GM12878 (cell line): ENCODE data around the gene DRAXIN. TPM values are rescaled to one million over a fixed set of nuclear protein-coding genes. Genes with fewer than 3 reads are reported as not detected.

Experiments used
- ATAC-seq: fragments of 200-7000 bp; cut with Tn5 transposase; 3 replicates; pipeline ENCODE4 v1.9.1; 2020; ENCODE audit warnings: mild to moderate bottlenecking, moderate library complexity
- BruUV-seq: library from RNA; stranded (reverse); fragments of 400-500 nt; replicated peaks from 2 replicates; lab custom pipeline; 2021; lab: Mats Ljungman, UMichigan
- CTCF ChIA-PET: fragments of 300-600 bp; sonication (Branson Sonifier 250); formaldehyde crosslinking; extraction: SDS; loops from one replicate; lab custom pipeline; 2021; ENCODE audit warnings: inconsistent platforms; lab: Yijun Ruan, JAX
- POLR2A ChIA-PET: fragments of 350-600 bp; formaldehyde crosslinking; extraction: SDS; loops from one replicate; lab custom pipeline; 2021; ENCODE audit warnings: inconsistent platforms; lab: Charles Lee
- RAD21 ChIA-PET: fragments of 300-600 bp; sonication (Branson Sonifier 250); formaldehyde crosslinking; loops from one replicate; lab custom pipeline; 2023; ENCODE audit warnings: antibody characterized with exemption; ENCODE audit not compliant: unreplicated experiment; lab: Charles Lee
- SMC1A ChIA-PET: fragments of 300-600 bp; sonication (Branson Sonifier 250); formaldehyde crosslinking; loops from one replicate; lab custom pipeline; 2023; ENCODE audit not compliant: unreplicated experiment, uncharacterized antibody; lab: Charles Lee
- DNase-seq: peaks from one replicate; pipeline ENCODE4 v3.0.0-alpha.2; 2011; ENCODE audit warnings: low read depth, low spot score
- FAIRE-seq: peaks from 3 replicates; lab custom pipeline; 2011; peaks lifted over from hg19 to GRCh38; lab: Jason Lieb, UNC
- H2AFZ ChIP-seq: 2 replicates; pipeline ENCODE4 v1.6.0; 2011; ENCODE audit warnings: low read depth, low read length, control low read depth; ENCODE audit not compliant: control insufficient read depth
- H3K27ac ChIP-seq: 2 replicates; pipeline ENCODE4 v1.5.1; 2011; ENCODE audit warnings: control low read depth; ENCODE audit not compliant: control insufficient read depth, insufficient read depth
- H3K27me3 ChIP-seq, 2 experiments: replicated peaks in 1 of 2; 2 replicates each; pipeline versions ENCODE4 v1.6.0 to v1.6.1; 2011; ENCODE audit warnings: low read length in 1 of 2; ENCODE audit not compliant: control insufficient read depth in 2 of 2, insufficient read depth in 2 of 2
- H3K36me3 ChIP-seq, 2 experiments: 2 replicates each; pipeline ENCODE4 v1.5.1; 2011; ENCODE audit warnings: low read length in 1 of 2; ENCODE audit not compliant: control insufficient read depth in 2 of 2, insufficient read depth in 2 of 2
- H3K4me1 ChIP-seq: 2 replicates; pipeline ENCODE4 v1.6.1; 2011; ENCODE audit warnings: mild to moderate bottlenecking, low read length, moderate library complexity, mixed read lengths; ENCODE audit not compliant: control insufficient read depth, insufficient read depth
- H3K4me2 ChIP-seq: 2 replicates; pipeline ENCODE4 v1.6.0; 2011; ENCODE audit warnings: control low read depth; ENCODE audit not compliant: control insufficient read depth, insufficient read depth
- H3K4me3 ChIP-seq: fragments of 200-600 bp; sonication (generic); 2 replicates; pipeline ENCODE4 v1.5.1; 2016
- H3K79me2 ChIP-seq: 2 replicates; pipeline ENCODE4 v1.6.0; 2011; ENCODE audit warnings: low read length; ENCODE audit not compliant: control insufficient read depth, insufficient read depth
- H3K9ac ChIP-seq: 2 replicates; pipeline ENCODE4 v1.8.0; 2011; ENCODE audit warnings: low read length, control low read depth, mixed read lengths; ENCODE audit not compliant: control insufficient read depth, insufficient read depth
- H3K9me3 ChIP-seq: replicated peaks from 3 replicates; pipeline ENCODE4 v1.5.1; 2011; ENCODE audit warnings: mild to moderate bottlenecking, low read length; ENCODE audit not compliant: control insufficient read depth, insufficient read depth
- H4K20me1 ChIP-seq: 2 replicates; pipeline ENCODE4 v1.6.0; 2011; ENCODE audit not compliant: control insufficient read depth, insufficient read depth
- BRCA1 ChIP-seq: IDR thresholded peaks from 2 replicates; pipeline ENCODE4 v1.6.1; 2011; ENCODE audit warnings: low read depth, low read length, improper control_type of control experiment
- CBFB ChIP-seq: IDR thresholded peaks from 2 replicates; pipeline ENCODE4 v1.6.1; 2016; ENCODE audit warnings: antibody characterized with exemption, low read depth
- CBX5 ChIP-seq: sonication (generic); IDR thresholded peaks from 2 replicates; pipeline ENCODE4 v1.6.1; 2016; ENCODE audit warnings: low read depth, moderate library complexity, mild to moderate bottlenecking, inconsistent platforms
- EZH2 ChIP-seq: IDR thresholded peaks from 2 replicates; pipeline ENCODE4 v1.6.1; 2012; ENCODE audit warnings: low read depth, mild to moderate bottlenecking, control low read depth, inconsistent platforms, low read length, borderline replicate concordance; ENCODE audit not compliant: control insufficient read depth
- GABPA ChIP-seq: IDR thresholded peaks from 2 replicates; pipeline ENCODE4 v1.6.1; 2014; ENCODE audit warnings: antibody characterized with exemption, low read depth, mild to moderate bottlenecking, inconsistent platforms
- MTA2 ChIP-seq: fragments of 450-650 bp; IDR thresholded peaks from 2 replicates; pipeline ENCODE4 v1.6.1; 2016; ENCODE audit warnings: low read depth, mild to moderate bottlenecking, moderate library complexity
- MYC ChIP-seq: IDR thresholded peaks from 2 replicates; pipeline ENCODE4 v1.6.1; 2011; ENCODE audit warnings: mild to moderate bottlenecking, low read length, moderate library complexity, inconsistent platforms; ENCODE audit not compliant: insufficient read depth, insufficient replicate concordance, insufficient read length, severe bottlenecking
- NFXL1 ChIP-seq: fragments of 450-650 bp; IDR thresholded peaks from 2 replicates; pipeline ENCODE4 v1.6.1; 2017; ENCODE audit warnings: antibody characterized with exemption, mild to moderate bottlenecking, borderline replicate concordance
- NRF1 ChIP-seq: conservative IDR thresholded peaks from 2 replicates; pipeline ENCODE4 v1.6.1; 2011; ENCODE audit warnings: mild to moderate bottlenecking, low read depth, low read length, improper control_type of control experiment
- SMARCA5 ChIP-seq: fragments of 450-650 bp; IDR thresholded peaks from 2 replicates; pipeline ENCODE4 v1.6.1; 2017; ENCODE audit warnings: mild to moderate bottlenecking
- SUPT20H ChIP-seq: IDR thresholded peaks from 2 replicates; pipeline ENCODE4 v1.6.1; 2011; ENCODE audit warnings: low read depth, mild to moderate bottlenecking, low read length, moderate library complexity, borderline replicate concordance; ENCODE audit not compliant: control insufficient read depth
- ZNF384 ChIP-seq: IDR thresholded peaks from 2 replicates; pipeline ENCODE4 v1.6.1; 2012; ENCODE audit warnings: low read depth, mild to moderate bottlenecking, low read length, improper control_type of control experiment, borderline replicate concordance
- WGBS: methylation state at CpG from one replicate; pipeline ENCODE4 v1.1.6; 2016; ENCODE audit warnings: low lambda C conversion rate; ENCODE audit not compliant: insufficient replicate concordance, insufficient coverage; ENCODE audit errors: missing lambda C conversion rate; 5-methylcytosine and 5-hydroxymethylcytosine counted together
- in situ Hi-C: fragments of 300-500 bp; cut with MboI; formaldehyde crosslinking; loops from 9 replicates; pipeline ENCODE4 v1.14.3; 2018; ENCODE audit warnings: mixed read lengths
- intact Hi-C: fragments of 100-400 bp; cut with micrococcal nuclease; formaldehyde crosslinking; loops from one replicate; pipeline ENCODE4 v1.14.2; 2022; ENCODE audit not compliant: unreplicated experiment
- polyA plus RNA-seq, 11 experiments: library from polyadenylated mRNA; depleted of rRNA in 4 of 11; unstranded in 6 of 11; stranded (reverse) in 5 of 11; fragments of >200 nt; fragmentation: Nextera tagmentation in 4 of 11; fragmentation: Illumina TruSeq in 1 of 11; extraction: Ambion mirVana in 4 of 11; extraction: Trizol in 1 of 11; gene quantifications; 1 replicate in 1 of 11; 2 replicates in 10 of 11; pipeline versions ENCODE4 v1.2.1 to v1.2.3, GENCODE V29; 2011 to 2016; ENCODE audit warnings: inconsistent platforms in 2 of 11, missing spikeins in 2 of 11, low read depth in 1 of 11
- total RNA-seq, 4 experiments: library from RNA; depleted of rRNA in 3 of 4; stranded (reverse); fragments of >200 nt in 3 of 4; fragmentation: Illumina TruSeq in 1 of 4; extraction: Trizol in 1 of 4; gene quantifications; 2 replicates each; pipeline versions ENCODE4 v1.2.1 to v1.2.3, GENCODE V29; 2013 to 2021
- TF ChIP-seq, protein P1 (sequence below): fragments of 450-650 bp; formaldehyde crosslinking; IDR thresholded peaks from 2 replicates; pipeline ENCODE4 v1.4.0; 2022; ENCODE audit warnings: mild to moderate bottlenecking, moderate library complexity
- TF ChIP-seq, protein P2 (sequence below): fragments of 150-350 bp; IDR thresholded peaks from 2 replicates; pipeline ENCODE4 v1.6.1; 2016; ENCODE audit warnings: low read depth, low read length
- TF ChIP-seq, protein P3 (sequence below): IDR thresholded peaks from 2 replicates; pipeline ENCODE4 v1.6.1; 2011; ENCODE audit warnings: borderline replicate concordance, low read depth, mild to moderate bottlenecking, moderate library complexity, low read length; ENCODE audit not compliant: insufficient read depth, poor library complexity, severe bottlenecking

Gene DRAXIN
- total and polyA plus RNA-seq, 10 of the 15 experiments (the other 5 are each of a cell fraction or from before 2014, with no cell fraction given) = 0.01 to 0.05 (median 0.03) TPM; not detected in 3

DNA sequence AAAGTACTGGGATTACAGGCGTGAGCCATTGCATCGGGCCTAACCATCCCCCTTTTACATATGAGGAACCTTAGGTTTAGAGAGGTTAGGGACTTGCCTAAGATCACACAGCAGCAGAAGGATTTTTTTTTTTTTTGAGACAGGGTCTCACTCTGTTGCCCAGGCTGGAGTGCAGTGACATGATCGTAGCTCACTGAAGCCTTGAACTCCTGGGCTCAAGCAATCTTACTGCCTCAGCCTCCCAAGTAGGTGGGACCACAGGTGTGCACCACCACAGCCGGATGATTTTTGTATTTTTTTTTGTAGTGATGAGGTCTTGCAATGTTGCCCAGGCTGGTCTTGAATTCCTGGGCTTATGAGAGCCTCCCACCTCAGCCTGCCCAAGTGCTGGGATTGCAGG lies 68.3 kb downstream of the DRAXIN start:
- Histone ChIP-seq H2AFZ (no peak overlapping the region), H3K9me3 (no peaks in the 10 kb centered on the region; the same call in 2 of the 3 replicates), H4K20me1 (no peaks in the 10 kb centered on the region), H3K4me2 (no peak overlapping the region), H3K4me1 (no peaks in the 10 kb centered on the region), H3K27ac (no peak overlapping the region), H3K36me3 (no peaks in the 10 kb centered on the region), H3K9ac (no peak overlapping the region), H3K79me2 (no peaks in the 10 kb centered on the region), H3K4me3 (no peak overlapping the region), H3K27me3 (no peaks in the 10 kb centered on the region; a peak in 1 of 4 replicates)
- DNase-seq = no peak
- FAIRE-seq = no peak
- intact Hi-C loops (no loop called here), in situ Hi-C loops (no loop called here)
- ChIA-PET POLR2A (no interaction called here), SMC1A (no interaction called here), CTCF (interaction anchor here (0.6 kb wide), 1 partner anchor 20 kb away, joined by 3 read pairs; no protein-coding TSS in a partner anchor), RAD21 (no interaction called here)
- whole genome bisulfite sequencing = 35% methylated on average over 4 of the region's 4 CpGs
- no TSS peak for BruUV-seq
- no peak for ATAC-seq
- TF ChIP-seq SMARCA5 = no peak
- TF ChIP-seq CBFB = no peak
- no peak for TF ChIP-seq BRCA1
- TF ChIP-seq, protein P1, sequence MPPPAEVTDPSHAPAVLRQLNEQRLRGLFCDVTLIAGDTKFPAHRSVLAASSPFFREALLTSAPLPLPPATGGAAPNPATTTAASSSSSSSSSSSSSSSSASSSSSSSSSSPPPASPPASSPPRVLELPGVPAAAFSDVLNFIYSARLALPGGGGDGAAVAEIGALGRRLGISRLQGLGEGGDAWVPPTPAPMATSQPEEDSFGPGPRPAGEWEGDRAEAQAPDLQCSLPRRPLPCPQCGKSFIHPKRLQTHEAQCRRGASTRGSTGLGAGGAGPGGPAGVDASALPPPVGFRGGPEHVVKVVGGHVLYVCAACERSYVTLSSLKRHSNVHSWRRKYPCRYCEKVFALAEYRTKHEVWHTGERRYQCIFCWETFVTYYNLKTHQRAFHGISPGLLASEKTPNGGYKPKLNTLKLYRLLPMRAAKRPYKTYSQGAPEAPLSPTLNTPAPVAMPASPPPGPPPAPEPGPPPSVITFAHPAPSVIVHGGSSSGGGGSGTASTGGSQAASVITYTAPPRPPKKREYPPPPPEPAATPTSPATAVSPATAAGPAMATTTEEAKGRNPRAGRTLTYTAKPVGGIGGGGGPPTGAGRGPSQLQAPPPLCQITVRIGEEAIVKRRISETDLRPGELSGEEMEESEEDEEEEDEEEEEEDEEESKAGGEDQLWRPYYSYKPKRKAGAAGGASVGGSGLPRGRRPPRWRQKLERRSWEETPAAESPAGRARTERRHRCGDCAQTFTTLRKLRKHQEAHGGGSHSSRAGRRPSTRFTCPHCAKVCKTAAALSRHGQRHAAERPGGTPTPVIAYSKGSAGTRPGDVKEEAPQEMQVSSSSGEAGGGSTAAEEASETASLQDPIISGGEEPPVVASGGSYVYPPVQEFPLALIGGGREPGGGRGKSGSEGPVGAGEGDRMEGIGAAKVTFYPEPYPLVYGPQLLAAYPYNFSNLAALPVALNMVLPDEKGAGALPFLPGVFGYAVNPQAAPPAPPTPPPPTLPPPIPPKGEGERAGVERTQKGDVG (CRISPR knock-in tag) = no peak
- no peak for TF ChIP-seq NRF1
- TF ChIP-seq, protein P2, sequence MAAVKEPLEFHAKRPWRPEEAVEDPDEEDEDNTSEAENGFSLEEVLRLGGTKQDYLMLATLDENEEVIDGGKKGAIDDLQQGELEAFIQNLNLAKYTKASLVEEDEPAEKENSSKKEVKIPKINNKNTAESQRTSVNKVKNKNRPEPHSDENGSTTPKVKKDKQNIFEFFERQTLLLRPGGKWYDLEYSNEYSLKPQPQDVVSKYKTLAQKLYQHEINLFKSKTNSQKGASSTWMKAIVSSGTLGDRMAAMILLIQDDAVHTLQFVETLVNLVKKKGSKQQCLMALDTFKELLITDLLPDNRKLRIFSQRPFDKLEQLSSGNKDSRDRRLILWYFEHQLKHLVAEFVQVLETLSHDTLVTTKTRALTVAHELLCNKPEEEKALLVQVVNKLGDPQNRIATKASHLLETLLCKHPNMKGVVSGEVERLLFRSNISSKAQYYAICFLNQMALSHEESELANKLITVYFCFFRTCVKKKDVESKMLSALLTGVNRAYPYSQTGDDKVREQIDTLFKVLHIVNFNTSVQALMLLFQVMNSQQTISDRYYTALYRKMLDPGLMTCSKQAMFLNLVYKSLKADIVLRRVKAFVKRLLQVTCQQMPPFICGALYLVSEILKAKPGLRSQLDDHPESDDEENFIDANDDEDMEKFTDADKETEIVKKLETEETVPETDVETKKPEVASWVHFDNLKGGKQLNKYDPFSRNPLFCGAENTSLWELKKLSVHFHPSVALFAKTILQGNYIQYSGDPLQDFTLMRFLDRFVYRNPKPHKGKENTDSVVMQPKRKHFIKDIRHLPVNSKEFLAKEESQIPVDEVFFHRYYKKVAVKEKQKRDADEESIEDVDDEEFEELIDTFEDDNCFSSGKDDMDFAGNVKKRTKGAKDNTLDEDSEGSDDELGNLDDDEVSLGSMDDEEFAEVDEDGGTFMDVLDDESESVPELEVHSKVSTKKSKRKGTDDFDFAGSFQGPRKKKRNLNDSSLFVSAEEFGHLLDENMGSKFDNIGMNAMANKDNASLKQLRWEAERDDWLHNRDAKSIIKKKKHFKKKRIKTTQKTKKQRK = no peak
- TF ChIP-seq MYC = no peak
- TF ChIP-seq, protein P3, sequence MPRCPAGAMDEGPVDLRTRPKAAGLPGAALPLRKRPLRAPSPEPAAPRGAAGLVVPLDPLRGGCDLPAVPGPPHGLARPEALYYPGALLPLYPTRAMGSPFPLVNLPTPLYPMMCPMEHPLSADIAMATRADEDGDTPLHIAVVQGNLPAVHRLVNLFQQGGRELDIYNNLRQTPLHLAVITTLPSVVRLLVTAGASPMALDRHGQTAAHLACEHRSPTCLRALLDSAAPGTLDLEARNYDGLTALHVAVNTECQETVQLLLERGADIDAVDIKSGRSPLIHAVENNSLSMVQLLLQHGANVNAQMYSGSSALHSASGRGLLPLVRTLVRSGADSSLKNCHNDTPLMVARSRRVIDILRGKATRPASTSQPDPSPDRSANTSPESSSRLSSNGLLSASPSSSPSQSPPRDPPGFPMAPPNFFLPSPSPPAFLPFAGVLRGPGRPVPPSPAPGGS = no peak
- TF ChIP-seq EZH2 = no peak
- no peak for TF ChIP-seq SUPT20H
- TF ChIP-seq GABPA = no peak
- no peak for TF ChIP-seq ZNF384
- TF ChIP-seq CBX5 = no peak
- no peak for TF ChIP-seq NFXL1
- TF ChIP-seq MTA2 = no peak
